HL-60 (cell line): Measurements from ENCODE around the gene LRP1-AS.

Experiments
- DNase-seq, 2 experiments: peaks; one replicate each; pipeline ENCODE4 v3.0.0-alpha.2; 2010 to 2020; ENCODE audit warnings: low read depth in 1 of 2, low spot score in 1 of 2
- H3K27ac ChIP-seq: fragments of 250-450 bp; sonication (Bioruptor Pico); replicated peaks from 2 replicates; pipeline ENCODE4 v1.5.1; 2020; ENCODE audit warnings: mild to moderate bottlenecking, moderate library complexity
- H3K27me3 ChIP-seq: fragments of 250-450 bp; sonication (Bioruptor Pico); 2 replicates; pipeline ENCODE4 v1.5.1; 2021; ENCODE audit warnings: mild to moderate bottlenecking, moderate library complexity; ENCODE audit not compliant: insufficient read depth, poor library complexity, severe bottlenecking
- H3K4me3 ChIP-seq: replicated peaks from 2 replicates; pipeline ENCODE4 v1.5.1; 2011; ENCODE audit warnings: mild to moderate bottlenecking, control low read depth, low read length; ENCODE audit not compliant: insufficient read depth
- GABPA ChIP-seq: IDR thresholded peaks from 2 replicates; pipeline ENCODE4 v1.6.1; 2012; ENCODE audit warnings: low read depth
- POLR2AphosphoS5 ChIP-seq: IDR thresholded peaks from 2 replicates; pipeline ENCODE4 v1.6.1; 2012; ENCODE audit warnings: low read depth
- SPI1 ChIP-seq: IDR thresholded peaks from 2 replicates; pipeline ENCODE4 v1.6.1; 2012; ENCODE audit warnings: low read depth, mild to moderate bottlenecking, borderline replicate concordance
- TF ChIP-seq, protein P1 (sequence below): IDR thresholded peaks from one replicate; pipeline ENCODE4 v1.5.1; 2011; ENCODE audit warnings: low read length, control low read depth, inconsistent platforms; ENCODE audit not compliant: insufficient read depth
- TF ChIP-seq, protein P2 (sequence below): IDR thresholded peaks from 2 replicates; pipeline ENCODE4 v1.6.1; 2012; ENCODE audit warnings: low read depth; ENCODE audit not compliant: insufficient replicate concordance

Gene LRP1-AS

DNA sequence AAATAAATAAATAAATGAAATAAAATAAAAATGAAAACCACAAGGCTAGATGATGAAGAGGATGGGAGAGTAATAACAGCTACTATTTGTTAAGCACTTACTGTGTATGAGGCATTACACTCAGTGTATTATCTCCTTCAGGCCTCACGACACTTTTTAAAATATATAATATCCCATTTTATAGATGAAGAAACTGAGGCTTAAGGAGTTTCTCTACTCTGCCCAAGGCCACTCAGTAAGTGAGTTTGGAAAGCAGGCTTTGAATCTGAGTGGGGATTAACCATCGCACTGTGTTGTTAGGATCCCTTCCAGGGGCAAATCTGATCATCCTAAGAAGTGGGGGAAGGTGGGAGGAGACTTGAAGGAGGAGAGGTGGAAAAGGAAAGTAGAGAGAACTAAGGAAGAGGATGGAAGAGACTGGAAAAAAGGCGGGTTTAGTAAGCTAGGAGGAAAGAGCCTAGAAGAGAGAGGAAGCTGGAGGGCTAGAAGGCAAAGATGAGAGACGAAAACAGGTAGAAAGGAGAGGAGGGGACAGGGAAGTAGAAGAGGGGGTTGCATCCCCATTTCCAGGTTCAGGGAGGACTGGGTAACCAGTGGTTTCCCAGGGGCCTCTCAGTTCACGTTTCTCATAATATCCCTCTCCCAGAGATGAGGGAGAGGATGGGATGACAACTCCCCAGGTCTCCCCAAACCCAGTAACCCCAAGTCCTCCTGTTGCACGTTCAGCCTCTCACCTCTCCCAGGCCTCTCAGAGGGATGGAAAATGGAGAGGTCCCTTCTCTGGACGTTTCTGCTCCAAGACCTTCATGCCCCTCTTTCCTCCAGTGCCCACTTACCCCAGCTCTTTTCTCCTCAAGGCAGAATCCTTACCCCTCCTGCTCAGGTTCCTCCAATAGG lies 38.0 kb downstream of the LRP1-AS start:
- no peaks in the 10 kb centered on the region for H3K27me3 ChIP-seq
- TF ChIP-seq, protein P1, sequence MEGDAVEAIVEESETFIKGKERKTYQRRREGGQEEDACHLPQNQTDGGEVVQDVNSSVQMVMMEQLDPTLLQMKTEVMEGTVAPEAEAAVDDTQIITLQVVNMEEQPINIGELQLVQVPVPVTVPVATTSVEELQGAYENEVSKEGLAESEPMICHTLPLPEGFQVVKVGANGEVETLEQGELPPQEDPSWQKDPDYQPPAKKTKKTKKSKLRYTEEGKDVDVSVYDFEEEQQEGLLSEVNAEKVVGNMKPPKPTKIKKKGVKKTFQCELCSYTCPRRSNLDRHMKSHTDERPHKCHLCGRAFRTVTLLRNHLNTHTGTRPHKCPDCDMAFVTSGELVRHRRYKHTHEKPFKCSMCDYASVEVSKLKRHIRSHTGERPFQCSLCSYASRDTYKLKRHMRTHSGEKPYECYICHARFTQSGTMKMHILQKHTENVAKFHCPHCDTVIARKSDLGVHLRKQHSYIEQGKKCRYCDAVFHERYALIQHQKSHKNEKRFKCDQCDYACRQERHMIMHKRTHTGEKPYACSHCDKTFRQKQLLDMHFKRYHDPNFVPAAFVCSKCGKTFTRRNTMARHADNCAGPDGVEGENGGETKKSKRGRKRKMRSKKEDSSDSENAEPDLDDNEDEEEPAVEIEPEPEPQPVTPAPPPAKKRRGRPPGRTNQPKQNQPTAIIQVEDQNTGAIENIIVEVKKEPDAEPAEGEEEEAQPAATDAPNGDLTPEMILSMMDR = no peak
- TF ChIP-seq SPI1 (no peak), POLR2AphosphoS5 (no peak), GABPA (no peak)
- TF ChIP-seq, protein P2, sequence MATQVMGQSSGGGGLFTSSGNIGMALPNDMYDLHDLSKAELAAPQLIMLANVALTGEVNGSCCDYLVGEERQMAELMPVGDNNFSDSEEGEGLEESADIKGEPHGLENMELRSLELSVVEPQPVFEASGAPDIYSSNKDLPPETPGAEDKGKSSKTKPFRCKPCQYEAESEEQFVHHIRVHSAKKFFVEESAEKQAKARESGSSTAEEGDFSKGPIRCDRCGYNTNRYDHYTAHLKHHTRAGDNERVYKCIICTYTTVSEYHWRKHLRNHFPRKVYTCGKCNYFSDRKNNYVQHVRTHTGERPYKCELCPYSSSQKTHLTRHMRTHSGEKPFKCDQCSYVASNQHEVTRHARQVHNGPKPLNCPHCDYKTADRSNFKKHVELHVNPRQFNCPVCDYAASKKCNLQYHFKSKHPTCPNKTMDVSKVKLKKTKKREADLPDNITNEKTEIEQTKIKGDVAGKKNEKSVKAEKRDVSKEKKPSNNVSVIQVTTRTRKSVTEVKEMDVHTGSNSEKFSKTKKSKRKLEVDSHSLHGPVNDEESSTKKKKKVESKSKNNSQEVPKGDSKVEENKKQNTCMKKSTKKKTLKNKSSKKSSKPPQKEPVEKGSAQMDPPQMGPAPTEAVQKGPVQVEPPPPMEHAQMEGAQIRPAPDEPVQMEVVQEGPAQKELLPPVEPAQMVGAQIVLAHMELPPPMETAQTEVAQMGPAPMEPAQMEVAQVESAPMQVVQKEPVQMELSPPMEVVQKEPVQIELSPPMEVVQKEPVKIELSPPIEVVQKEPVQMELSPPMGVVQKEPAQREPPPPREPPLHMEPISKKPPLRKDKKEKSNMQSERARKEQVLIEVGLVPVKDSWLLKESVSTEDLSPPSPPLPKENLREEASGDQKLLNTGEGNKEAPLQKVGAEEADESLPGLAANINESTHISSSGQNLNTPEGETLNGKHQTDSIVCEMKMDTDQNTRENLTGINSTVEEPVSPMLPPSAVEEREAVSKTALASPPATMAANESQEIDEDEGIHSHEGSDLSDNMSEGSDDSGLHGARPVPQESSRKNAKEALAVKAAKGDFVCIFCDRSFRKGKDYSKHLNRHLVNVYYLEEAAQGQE = no peak
- no peak for DNase-seq
- H3K27ac ChIP-seq = peak overlapping the region; percentile 98
- H3K4me3 ChIP-seq = peak overlapping the region; percentile 67

GRCh38 chr12:57107456-57108155 lies 39.8 kb downstream of the LRP1-AS start:
- H3K27ac ChIP-seq = no peak overlapping the region
- DNase-seq = no peak

GRCh38 chr12:57106021-57106708 lies 41.3 kb downstream of the LRP1-AS start:
- DNase-seq = no peak
- no peak for TF ChIP-seq GABPA
- TF ChIP-seq, protein P2 = no peak
- no peak for TF ChIP-seq POLR2AphosphoS5
- TF ChIP-seq, protein P1 = no peak
- no peak for TF ChIP-seq SPI1
- H3K27ac ChIP-seq = no peak overlapping the region
- no peaks in the 10 kb centered on the region for H3K27me3 ChIP-seq
- no peak overlapping the region for H3K4me3 ChIP-seq

More at GRCh38 chr12:57107456-57108155, 39.8 kb downstream of the LRP1-AS start:
- TF ChIP-seq, protein P2 = no peak
- Histone ChIP-seq H3K4me3 (no peak overlapping the region), H3K27me3 (no peaks in the 10 kb centered on the region)
